Activated naive CD8-positive, alpha-beta T cell treated with anti-CD3 and anti-CD28 coated beads for 36 hours (primary cell): ENCODE data around the gene C1QTNF8. TPM values are rescaled to one million over a fixed set of nuclear protein-coding genes. Genes with fewer than 3 reads are reported as not detected.

ENCODE experiments used
- DNase-seq: peaks from one replicate; pipeline ENCODE4 v3.0.0; 2021
- H3K27ac Mint-ChIP-seq: one replicate; pipeline ENCODE4 v1.8.0; 2022; ENCODE audit warnings: mild to moderate bottlenecking, moderate library complexity, mixed read lengths
- H3K27me3 Mint-ChIP-seq: one replicate; pipeline ENCODE4 v1.8.0; 2022; ENCODE audit warnings: mild to moderate bottlenecking, mixed read lengths
- H3K36me3 Mint-ChIP-seq: one replicate; pipeline ENCODE4 v1.8.0; 2021; ENCODE audit warnings: mild to moderate bottlenecking, mixed read lengths
- H3K4me1 Mint-ChIP-seq: one replicate; pipeline ENCODE4 v1.8.0; 2021; ENCODE audit warnings: mixed read lengths
- H3K4me3 Mint-ChIP-seq: one replicate; pipeline ENCODE4 v1.8.0; 2022; ENCODE audit warnings: mild to moderate bottlenecking, moderate library complexity, mixed read lengths
- H3K9me3 Mint-ChIP-seq: one replicate; pipeline ENCODE4 v1.8.0; 2022; ENCODE audit warnings: mixed read lengths
- total RNA-seq, 2 experiments: library from RNA; stranded (reverse); gene quantifications; one replicate each; pipeline ENCODE4 v1.2.3, GENCODE V29; 2021

Gene C1QTNF8
- total RNA-seq, 2 experiments from 2014 or later = not detected

GRCh38 chr16:1047801-1048200 is 48.2 kb downstream of the C1QTNF8 start:
- Mint-ChIP-seq H3K27me3 (no peaks in the 10 kb centered on the region), H3K4me3 (no peak overlapping the region), H3K4me1 (no peaks in the 10 kb centered on the region), H3K9me3 (no peaks in the 10 kb centered on the region), H3K36me3 (no peaks in the 10 kb centered on the region), H3K27ac (no peak overlapping the region)
- no peak for DNase-seq

- Mint-ChIP-seq H3K9me3 (no peaks in the 10 kb centered on the region), H3K27me3 (no peaks in the 10 kb centered on the region), H3K4me1 (no peaks in the 10 kb centered on the region), H3K27ac (no peak overlapping the region), H3K36me3 (no peaks in the 10 kb centered on the region), H3K4me3 (no peak overlapping the region)
- DNase-seq = no peak
These were observed 48.9 kb downstream of the C1QTNF8 start for GRCh38 chr16:1047123-1047522.

GRCh38 chr16:1045993-1046911 is 49.8 kb downstream of the C1QTNF8 start:
- H3K4me1 Mint-ChIP-seq = no peaks in the 10 kb centered on the region
- no peaks in the 10 kb centered on the region for H3K27me3 Mint-ChIP-seq
- DNase-seq = no peak
- H3K27ac Mint-ChIP-seq = no peak overlapping the region
- no peaks in the 10 kb centered on the region for H3K36me3 Mint-ChIP-seq
- H3K9me3 Mint-ChIP-seq = no peaks in the 10 kb centered on the region
- no peak overlapping the region for H3K4me3 Mint-ChIP-seq

GRCh38 chr16:1045310-1045992 is 50.6 kb downstream of the C1QTNF8 start:
- H3K27ac Mint-ChIP-seq = no peak overlapping the region
- no peak for DNase-seq
- H3K4me3 Mint-ChIP-seq = no peak overlapping the region
- no peaks in the 10 kb centered on the region for H3K27me3 Mint-ChIP-seq
- H3K36me3 Mint-ChIP-seq = no peaks in the 10 kb centered on the region
- no peaks in the 10 kb centered on the region for H3K4me1 Mint-ChIP-seq
- no peaks in the 10 kb centered on the region for H3K9me3 Mint-ChIP-seq

GRCh38 chr16:1044460-1045309 is 51.4 kb downstream of the C1QTNF8 start:
- no peaks in the 10 kb centered on the region for H3K9me3 Mint-ChIP-seq
- no peaks in the 10 kb centered on the region for H3K4me1 Mint-ChIP-seq
- H3K27ac Mint-ChIP-seq = no peak overlapping the region
- H3K4me3 Mint-ChIP-seq = no peak overlapping the region
- no peaks in the 10 kb centered on the region for H3K36me3 Mint-ChIP-seq
- no peak for DNase-seq
- no peaks in the 10 kb centered on the region for H3K27me3 Mint-ChIP-seq

GRCh38 chr16:1043881-1044451 is 52.1 kb downstream of the C1QTNF8 start:
- Mint-ChIP-seq H3K9me3 (no peaks in the 10 kb centered on the region), H3K4me3 (no peak overlapping the region), H3K36me3 (no peaks in the 10 kb centered on the region), H3K4me1 (no peaks in the 10 kb centered on the region), H3K27me3 (no peaks in the 10 kb centered on the region), H3K27ac (no peak overlapping the region)
- DNase-seq = no peak

DNA sequence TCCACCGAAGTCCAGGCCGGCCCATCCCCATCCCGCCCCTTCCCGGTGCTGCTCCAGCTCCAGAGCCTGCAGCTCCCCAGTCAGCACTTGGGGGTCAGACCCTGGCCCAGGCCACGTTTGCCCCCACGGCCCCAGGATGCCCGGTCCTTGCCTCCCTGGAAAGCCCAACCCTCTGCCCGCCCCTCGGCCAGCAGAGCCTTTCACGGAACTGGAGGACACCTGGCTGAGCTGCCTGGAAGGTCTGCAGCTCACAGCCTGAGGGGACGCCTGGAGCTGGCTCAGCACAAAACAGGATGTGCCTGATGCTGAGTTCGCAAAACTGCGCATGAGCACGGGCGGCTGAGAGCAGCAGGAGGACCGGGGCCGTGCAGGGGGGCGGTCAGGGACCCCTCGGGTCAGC is 53.2 kb downstream of the C1QTNF8 start:
- H3K27me3 Mint-ChIP-seq = no peaks in the 10 kb centered on the region
- no peaks in the 10 kb centered on the region for H3K9me3 Mint-ChIP-seq
- no peak overlapping the region for H3K27ac Mint-ChIP-seq
- DNase-seq = no peak
- H3K36me3 Mint-ChIP-seq = no peaks in the 10 kb centered on the region
- no peak overlapping the region for H3K4me3 Mint-ChIP-seq
- H3K4me1 Mint-ChIP-seq = no peaks in the 10 kb centered on the region

DNA sequence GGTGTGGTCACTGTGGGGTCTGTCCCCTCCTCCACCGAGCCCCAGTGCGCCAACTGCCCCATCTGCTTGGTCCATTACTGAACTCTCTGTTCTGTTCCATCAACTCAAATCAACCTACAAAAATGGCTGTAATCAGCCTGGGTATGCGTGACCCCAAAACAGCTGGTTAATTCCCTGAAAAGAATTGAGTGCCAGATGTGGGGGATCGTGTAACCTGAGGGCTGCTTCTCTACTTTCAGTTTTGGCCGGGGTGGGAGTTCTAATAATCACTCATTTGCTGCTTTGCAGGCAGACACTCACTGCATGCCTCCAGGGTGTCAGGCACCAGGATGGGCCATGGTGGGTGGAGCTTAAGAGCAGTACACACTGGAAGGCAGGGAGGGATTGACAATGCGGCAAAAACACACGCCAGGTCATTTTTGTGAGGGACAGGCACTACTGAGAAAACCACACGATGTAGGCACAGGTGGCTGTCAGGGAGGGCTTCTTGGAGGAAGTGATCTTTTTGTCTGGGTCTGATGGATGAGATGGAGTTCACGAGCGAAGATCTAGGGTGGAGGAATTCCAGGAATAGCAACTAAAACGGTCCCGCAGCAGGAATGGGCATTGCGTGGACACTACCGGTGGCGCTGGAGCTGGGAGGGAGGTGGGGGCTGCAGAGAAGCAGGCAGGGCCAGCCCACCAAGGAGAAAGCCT is 53.8 kb downstream of the C1QTNF8 start:
- H3K27me3 Mint-ChIP-seq = no peaks in the 10 kb centered on the region
- H3K9me3 Mint-ChIP-seq = no peaks in the 10 kb centered on the region
- DNase-seq = no peak
- H3K4me3 Mint-ChIP-seq = no peak overlapping the region
- H3K27ac Mint-ChIP-seq = no peak overlapping the region
- no peaks in the 10 kb centered on the region for H3K36me3 Mint-ChIP-seq
- H3K4me1 Mint-ChIP-seq = no peaks in the 10 kb centered on the region

DNA sequence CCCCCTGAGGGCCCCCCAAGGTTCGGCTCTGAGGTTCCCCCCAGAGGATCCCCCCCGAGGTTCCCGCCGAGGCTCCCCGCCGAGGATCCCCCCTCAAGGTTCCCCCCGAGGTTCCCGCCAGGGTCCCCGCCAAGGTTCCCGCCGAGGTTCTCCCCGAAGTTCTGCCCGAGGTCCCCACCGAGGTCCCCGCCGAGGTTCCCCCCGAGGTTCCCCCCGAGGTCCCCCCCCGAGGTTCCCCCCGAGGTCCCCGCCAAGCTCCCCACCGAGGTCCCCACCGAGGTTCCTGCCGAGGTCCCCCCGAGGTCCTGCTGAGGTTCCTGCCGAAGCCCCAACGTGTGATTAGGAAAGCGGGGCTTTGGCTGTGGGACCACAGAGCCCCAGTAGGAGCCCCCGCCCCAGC is 55.7 kb downstream of the C1QTNF8 start:
- no peak for DNase-seq
- no peaks in the 10 kb centered on the region for H3K4me1 Mint-ChIP-seq
- H3K27ac Mint-ChIP-seq = no peak overlapping the region
- H3K4me3 Mint-ChIP-seq = no peak overlapping the region
- H3K27me3 Mint-ChIP-seq = no peaks in the 10 kb centered on the region
- no peaks in the 10 kb centered on the region for H3K9me3 Mint-ChIP-seq
- no peaks in the 10 kb centered on the region for H3K36me3 Mint-ChIP-seq

DNA sequence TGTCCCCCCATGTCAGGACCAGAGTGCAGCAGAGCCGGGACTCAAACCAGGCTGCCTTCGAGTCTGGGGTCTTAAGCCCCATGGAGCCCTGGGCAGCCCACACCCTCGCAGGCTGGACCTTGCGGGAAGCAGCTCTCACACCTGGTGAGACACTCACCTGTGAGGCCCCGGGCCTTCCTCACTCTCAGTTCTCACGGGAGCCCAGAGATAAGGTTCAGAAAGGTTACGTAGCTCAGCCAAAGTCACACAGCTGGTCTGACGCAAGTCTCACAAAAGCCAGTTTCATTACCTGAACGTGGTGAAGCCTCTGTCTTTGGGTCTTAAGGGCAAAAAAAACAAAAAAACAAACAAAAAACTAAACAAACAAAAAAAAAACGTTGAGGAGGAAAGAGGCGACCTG is 56.3 kb downstream of the C1QTNF8 start:
- H3K9me3 Mint-ChIP-seq = no peaks in the 10 kb centered on the region
- no peaks in the 10 kb centered on the region for H3K27me3 Mint-ChIP-seq
- no peak overlapping the region for H3K27ac Mint-ChIP-seq
- no peaks in the 10 kb centered on the region for H3K36me3 Mint-ChIP-seq
- no peak overlapping the region for H3K4me3 Mint-ChIP-seq
- DNase-seq = no peak
- no peaks in the 10 kb centered on the region for H3K4me1 Mint-ChIP-seq

- H3K4me1 Mint-ChIP-seq = no peaks in the 10 kb centered on the region
- H3K27me3 Mint-ChIP-seq = no peaks in the 10 kb centered on the region
- H3K4me3 Mint-ChIP-seq = no peak overlapping the region
- no peak overlapping the region for H3K27ac Mint-ChIP-seq
- no peaks in the 10 kb centered on the region for H3K36me3 Mint-ChIP-seq
- no peak for DNase-seq
- no peaks in the 10 kb centered on the region for H3K9me3 Mint-ChIP-seq
These were observed 57.1 kb downstream of the C1QTNF8 start for GRCh38 chr16:1038932-1039331.

Other genes with a start within 250 kb of the C1QTNF8 start
- 1 to 10 TPM; 7.0 to 8.1 TPM for gene LMF1, start 125.3 kb downstream of the C1QTNF8 start, total RNA-seq
- gene SOX8, start 114.5 kb downstream of the C1QTNF8 start, total RNA-seq = under 1 TPM; 0.42 to 0.58 TPM
- gene SSTR5, start 23.5 kb downstream of the C1QTNF8 start, total RNA-seq = not detected
- gene CACNA1H, start 56.9 kb upstream of the C1QTNF8 start, total RNA-seq = under 1 TPM; 0.32 to 0.35 TPM
- not detected for gene TPSG1, start 129.0 kb upstream of the C1QTNF8 start, total RNA-seq
- gene TPSB2, start 133.9 kb upstream of the C1QTNF8 start, total RNA-seq = not detected
- gene TPSAB1, start 144.5 kb upstream of the C1QTNF8 start, total RNA-seq = not detected
- gene TPSD1, start 159.8 kb upstream of the C1QTNF8 start, total RNA-seq = not detected
- 100 to 1,000 TPM; 280 to 282 TPM for gene UBE2I, start 213.4 kb upstream of the C1QTNF8 start, total RNA-seq
- under 1 TPM; 0.12 to 0.46 TPM for gene BAIAP3, start 237.4 kb upstream of the C1QTNF8 start, total RNA-seq